ENCODE results near the gene PDE4D. TPM values are rescaled to one million over a fixed set of nuclear protein-coding genes. Genes with fewer than 3 reads are reported as not detected.

The PDE4D gene
- total RNA-seq, 1 experiment from 2014 or later, result 2.1 TPM

DNA sequence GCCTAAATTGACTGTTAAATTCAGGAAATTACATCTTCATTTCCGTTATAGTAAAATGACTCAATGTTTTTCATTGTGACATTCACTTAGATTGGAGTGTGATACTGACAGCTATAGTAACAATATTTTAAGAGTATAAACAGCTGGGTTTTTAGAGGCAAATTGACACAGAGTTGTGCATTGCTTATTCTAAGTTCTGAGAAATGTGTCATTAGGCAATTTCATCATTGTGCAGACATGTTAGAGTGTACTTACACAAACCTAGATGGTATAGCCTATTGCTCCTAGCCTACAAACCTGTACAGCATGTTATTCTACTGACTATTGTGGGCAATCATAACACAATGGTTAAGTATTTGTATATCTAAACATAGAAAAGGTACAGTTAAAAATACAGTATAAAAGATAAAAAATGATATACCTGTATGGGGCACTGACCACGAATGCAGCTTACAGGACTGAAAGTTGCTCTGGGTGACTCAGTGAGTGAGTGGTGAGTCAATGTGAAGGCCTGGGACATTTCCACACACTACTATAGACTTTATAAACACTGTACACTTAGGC is 132.7 kb downstream of the PDE4D start:
- no peaks in the 10 kb centered on the region; the same call in 1 of the 2 replicates for H3K27me3 Mint-ChIP-seq (ENCODE audit: low read depth)
- no peak overlapping the region for H3K27ac Mint-ChIP-seq
- Histone ChIP-seq H3K27me3 (ENCODE audit: insufficient read depth, low read length) (no peaks in the 10 kb centered on the region), H3K79me1 (ENCODE audit: insufficient read depth, low read depth, low read length, poor library complexity, severe bottlenecking) (no peaks in the 10 kb centered on the region), H3K27ac (ENCODE audit: insufficient read length, low read depth, low read length) (no peak overlapping the region), H3K4me1 (ENCODE audit: insufficient read depth, low read length) (no peaks in the 10 kb centered on the region), H4K8ac (replicated peaks; ENCODE audit: insufficient read length, low read depth, low read length) (no peak overlapping the region), H3K23me2 (ENCODE audit: insufficient read length, low read depth, low read length, poor library complexity, severe bottlenecking) (no peaks in the 10 kb centered on the region), H3K23ac (ENCODE audit: insufficient read length, low read depth, low read length) (no peak overlapping the region), H4K5ac (ENCODE audit: insufficient read length, low read depth, low read length) (no peak overlapping the region), H3K14ac (ENCODE audit: insufficient read depth, low read length) (no peak overlapping the region), H3T11ph (ENCODE audit: low read length) (no peak overlapping the region), H4K20me1 (ENCODE audit: control insufficient read depth, insufficient read depth, insufficient read length) (no peaks in the 10 kb centered on the region), H2AFZ (ENCODE audit: low read length) (no peak overlapping the region), H2BK120ac (ENCODE audit: low read depth, low read length, poor library complexity, severe bottlenecking) (no peak overlapping the region), H3K79me2 (ENCODE audit: insufficient read depth, low read length) (no peaks in the 10 kb centered on the region), H3K9ac (ENCODE audit: extremely low read depth, insufficient read length, low read length) (no peak overlapping the region), H3K56ac (ENCODE audit: insufficient read length, low read depth, low read length) (no peak overlapping the region), H3K4me2 (ENCODE audit: insufficient read depth, insufficient read length, low read length) (no peak overlapping the region), H3K4ac (ENCODE audit: low read depth, low read length) (no peak overlapping the region), H4K91ac (ENCODE audit: insufficient read length, low read depth, low read length) (no peak overlapping the region), H2BK20ac (ENCODE audit: low read depth, low read length, poor library complexity, severe bottlenecking) (no peak overlapping the region), H3K18ac (ENCODE audit: insufficient read length, low read depth, low read length) (no peak overlapping the region), H2BK15ac (ENCODE audit: low read depth, low read length) (no peak overlapping the region), H2BK5ac (ENCODE audit: insufficient read length, low read length) (no peak overlapping the region), H3K9me3 (ENCODE audit: control insufficient read depth, low read depth, low read length) (no peaks in the 10 kb centered on the region), H2BK12ac (ENCODE audit: insufficient read length, low read depth, low read length) (no peak overlapping the region), H2AK5ac (ENCODE audit: insufficient read length, low read length) (no peak overlapping the region)
- TF ChIP-seq, protein P1, sequence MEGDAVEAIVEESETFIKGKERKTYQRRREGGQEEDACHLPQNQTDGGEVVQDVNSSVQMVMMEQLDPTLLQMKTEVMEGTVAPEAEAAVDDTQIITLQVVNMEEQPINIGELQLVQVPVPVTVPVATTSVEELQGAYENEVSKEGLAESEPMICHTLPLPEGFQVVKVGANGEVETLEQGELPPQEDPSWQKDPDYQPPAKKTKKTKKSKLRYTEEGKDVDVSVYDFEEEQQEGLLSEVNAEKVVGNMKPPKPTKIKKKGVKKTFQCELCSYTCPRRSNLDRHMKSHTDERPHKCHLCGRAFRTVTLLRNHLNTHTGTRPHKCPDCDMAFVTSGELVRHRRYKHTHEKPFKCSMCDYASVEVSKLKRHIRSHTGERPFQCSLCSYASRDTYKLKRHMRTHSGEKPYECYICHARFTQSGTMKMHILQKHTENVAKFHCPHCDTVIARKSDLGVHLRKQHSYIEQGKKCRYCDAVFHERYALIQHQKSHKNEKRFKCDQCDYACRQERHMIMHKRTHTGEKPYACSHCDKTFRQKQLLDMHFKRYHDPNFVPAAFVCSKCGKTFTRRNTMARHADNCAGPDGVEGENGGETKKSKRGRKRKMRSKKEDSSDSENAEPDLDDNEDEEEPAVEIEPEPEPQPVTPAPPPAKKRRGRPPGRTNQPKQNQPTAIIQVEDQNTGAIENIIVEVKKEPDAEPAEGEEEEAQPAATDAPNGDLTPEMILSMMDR (conservative IDR thresholded peaks at IDR 0.05), result no peak
- H3K9me3 Mint-ChIP-seq, result no peaks in the 10 kb centered on the region
- no peak for DNase-seq
- H3K36me3 Mint-ChIP-seq (ENCODE audit: insufficient read depth in 1 of 3, low read depth in 3 of 3), result no peaks in the 10 kb centered on the region
- no peak overlapping the region for H3K4me3 Mint-ChIP-seq
- peaks cover 4 to 7% of the 10 kb centered on the region in 2 experiments; a peak in 2 of 4 replicates for H3K4me1 Mint-ChIP-seq
- no CpG with 5 or more reads among the region's 2 CpGs for whole genome bisulfite sequencing (ENCODE audit: extremely low coverage, insufficient read length, low lambda C conversion rate)
